ENCODE measurements around the gene CMTM8. TPM values are rescaled to one million over a fixed set of nuclear protein-coding genes. Genes with fewer than 3 reads are reported as not detected.

CMTM8 gene
- total RNA-seq, 4 donors from 2014 or later: 1.4 to 4.1 (median 2.9) TPM

GRCh38 chr3:32392536-32393302 is 154.2 kb downstream of the CMTM8 start:
- peak in 1 of 2 donors; percentile 54 for ATAC-seq
- Histone ChIP-seq H3K4me3 (peak overlapping the region; percentile 60 to 73 (median 67)), H3K27ac (peak overlapping the region; percentile 47 to 72 (median 60)), H3K27me3 (no peaks in the 10 kb centered on the region), H3K9me3 (no peaks in the 10 kb centered on the region), H3K4me1 (no peaks in the 10 kb centered on the region), H3K36me3 (no peaks in the 10 kb centered on the region)
- in situ Hi-C loops (cut with MboI; ENCODE audit: low sequenced_read_pairs in 4 of 4): no loop called here
- TF ChIP-seq POLR2A (IDR thresholded peaks at IDR 0.05) (no peak), CTCF (IDR thresholded peaks at IDR 0.05 in 4 of 5, conservative IDR thresholded peaks at IDR 0.05 in 1 of 5) (no peak)
- intact Hi-C loops (cut with DNase I; ENCODE audit: low total_unique reads): no loop called here
- DNase-seq: peak in 1 of 2 donors; percentile 32

- in situ Hi-C loops (cut with MboI; ENCODE audit: low sequenced_read_pairs in 4 of 4): no loop called here
- Histone ChIP-seq H3K4me3 (no peak overlapping the region), H3K9me3 (no peaks in the 10 kb centered on the region), H3K4me1 (no peaks in the 10 kb centered on the region), H3K36me3 (no peaks in the 10 kb centered on the region), H3K27ac (no peak overlapping the region), H3K27me3 (no peaks in the 10 kb centered on the region)
- no peak for TF ChIP-seq CTCF (IDR thresholded peaks at IDR 0.05 in 4 of 5, conservative IDR thresholded peaks at IDR 0.05 in 1 of 5)
- no peak for TF ChIP-seq POLR2A (IDR thresholded peaks at IDR 0.05)
- no peak for ATAC-seq
- intact Hi-C loops (cut with DNase I; ENCODE audit: low total_unique reads): no loop called here
- DNase-seq: no peak
Measured at GRCh38 chr3:32395496-32395895, 157.0 kb downstream of the CMTM8 start.

GRCh38 chr3:32397941-32398340 is 159.5 kb downstream of the CMTM8 start:
- Histone ChIP-seq H3K9me3 (no peaks in the 10 kb centered on the region), H3K27ac (no peak overlapping the region), H3K4me1 (peaks cover 8% of the 10 kb centered on the region in 2 donors), H3K36me3 (no peaks in the 10 kb centered on the region), H3K4me3 (no peak overlapping the region), H3K27me3 (no peaks in the 10 kb centered on the region)
- intact Hi-C loops (cut with DNase I; ENCODE audit: low total_unique reads): no loop called here
- no peak for TF ChIP-seq POLR2A (IDR thresholded peaks at IDR 0.05)
- TF ChIP-seq CTCF (IDR thresholded peaks at IDR 0.05 in 4 of 5, conservative IDR thresholded peaks at IDR 0.05 in 1 of 5): no peak
- DNase-seq (no peak), ATAC-seq (no peak)
- in situ Hi-C loops (cut with MboI; ENCODE audit: low sequenced_read_pairs in 4 of 4): no loop called here

GRCh38 chr3:32398531-32398930 is 160.1 kb downstream of the CMTM8 start:
- no peak overlapping the region for H3K4me3 ChIP-seq
- DNase-seq: no peak
- intact Hi-C loops (cut with DNase I; ENCODE audit: low total_unique reads): no loop called here
- H3K36me3 ChIP-seq: no peaks in the 10 kb centered on the region
- H3K27me3 ChIP-seq: no peaks in the 10 kb centered on the region
- in situ Hi-C loops (cut with MboI; ENCODE audit: low sequenced_read_pairs in 4 of 4): no loop called here
- TF ChIP-seq CTCF (IDR thresholded peaks at IDR 0.05 in 4 of 5, conservative IDR thresholded peaks at IDR 0.05 in 1 of 5) (no peak), POLR2A (IDR thresholded peaks at IDR 0.05) (no peak)
- no peak for ATAC-seq
- H3K27ac ChIP-seq: peak overlapping the region in 1 of 4 donors; percentile 21
- H3K4me1 ChIP-seq: peaks cover 8% of the 10 kb centered on the region in 2 donors
- H3K9me3 ChIP-seq: no peaks in the 10 kb centered on the region
